Fibroblast of the conjunctiva (primary cell): ENCODE measurements around the gene UBD.

Source experiments
- DNase-seq: peaks from one replicate; pipeline ENCODE4 v3.0.0-alpha.2; 2010; ENCODE audit warnings: low read depth

The UBD gene

GRCh38 chr6:29559524-29560287 is at the start of gene UBD:
Gene UBD (minus strand): TSS chr6:29559732. CDS start chr6:29559701, 31 bp downstream.
- no peak for DNase-seq

DNA sequence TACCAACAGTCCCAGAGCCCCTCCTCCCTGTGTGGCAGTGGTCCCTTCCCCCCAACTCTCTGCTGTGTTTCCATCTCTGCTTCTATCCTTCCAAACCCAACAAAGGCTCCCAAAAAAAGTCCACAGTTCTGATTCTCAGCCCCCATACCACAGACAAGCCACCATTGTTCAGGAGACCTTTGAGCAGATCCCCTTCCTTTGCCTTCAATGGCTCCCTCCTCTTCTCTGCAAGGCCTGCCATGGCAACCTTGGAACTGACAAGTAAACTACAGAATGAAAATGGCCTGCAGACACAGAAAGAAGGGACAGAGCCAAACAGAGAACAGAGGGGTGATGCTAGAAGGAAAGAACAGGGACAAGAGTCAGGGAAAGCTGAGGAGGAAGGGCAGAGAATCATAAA is 48.6 kb upstream of the UBD start:
- DNase-seq = no peak

DNA sequence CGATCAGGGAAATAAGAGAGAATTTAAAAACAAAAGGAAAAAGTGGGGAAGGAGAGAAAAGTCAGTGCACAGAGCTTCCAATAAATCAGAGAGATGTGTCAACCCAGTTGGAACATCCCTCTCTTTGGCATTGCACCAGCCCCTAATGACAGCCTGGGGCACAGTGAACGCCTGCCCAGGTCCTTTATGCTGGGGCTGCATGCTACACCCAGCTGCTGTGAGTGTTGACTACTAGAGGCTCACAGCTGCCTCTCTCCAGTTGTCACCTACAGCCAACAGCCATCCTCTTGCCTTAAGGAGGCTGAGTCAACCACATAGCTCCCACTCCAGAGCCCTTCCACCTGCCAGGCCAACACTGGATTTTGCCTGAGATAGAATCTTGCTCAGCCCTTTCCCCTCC is 44.4 kb upstream of the UBD start:
- no peak for DNase-seq

- no peak for DNase-seq
These were observed 43.9 kb upstream of the UBD start for GRCh38 chr6:29603456-29603855.

DNA sequence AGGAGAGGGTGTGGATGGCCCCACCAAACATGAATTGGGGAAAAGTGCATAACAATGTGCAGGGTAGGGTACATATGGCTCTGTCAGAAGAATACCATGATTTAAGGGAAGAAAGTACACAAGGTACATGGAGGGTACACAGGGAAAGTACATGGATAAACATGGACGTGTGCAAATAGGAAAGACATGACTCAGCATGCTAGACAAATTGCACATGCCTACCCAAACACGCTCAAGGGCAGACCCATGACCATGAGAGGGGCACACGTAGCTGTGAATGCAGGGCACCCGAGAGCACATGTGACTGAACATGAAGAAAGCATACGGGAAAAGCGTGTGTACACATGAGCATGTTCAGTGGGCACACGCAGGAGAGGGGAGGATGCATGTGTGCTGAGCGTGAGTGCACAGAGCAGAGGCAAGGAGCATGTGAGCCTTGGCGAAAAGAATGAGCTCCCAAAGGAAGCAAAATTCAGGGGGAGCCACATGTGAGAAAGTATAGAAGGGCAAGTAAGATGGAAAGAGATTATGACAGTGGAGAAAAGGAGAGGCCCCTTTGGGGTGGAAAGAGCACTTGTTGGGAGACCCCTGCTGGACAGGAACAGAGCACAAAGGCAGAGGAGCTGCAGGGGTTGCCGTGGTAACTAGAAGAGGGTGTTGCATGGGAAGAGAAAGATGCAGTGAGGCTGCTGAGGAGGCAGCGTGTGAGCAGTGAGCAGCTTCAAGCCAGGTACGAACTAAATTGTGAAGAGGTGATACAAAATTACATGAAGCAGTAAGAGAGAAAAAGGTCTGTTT is 43.2 kb upstream of the UBD start:
- no peak for DNase-seq

DNA sequence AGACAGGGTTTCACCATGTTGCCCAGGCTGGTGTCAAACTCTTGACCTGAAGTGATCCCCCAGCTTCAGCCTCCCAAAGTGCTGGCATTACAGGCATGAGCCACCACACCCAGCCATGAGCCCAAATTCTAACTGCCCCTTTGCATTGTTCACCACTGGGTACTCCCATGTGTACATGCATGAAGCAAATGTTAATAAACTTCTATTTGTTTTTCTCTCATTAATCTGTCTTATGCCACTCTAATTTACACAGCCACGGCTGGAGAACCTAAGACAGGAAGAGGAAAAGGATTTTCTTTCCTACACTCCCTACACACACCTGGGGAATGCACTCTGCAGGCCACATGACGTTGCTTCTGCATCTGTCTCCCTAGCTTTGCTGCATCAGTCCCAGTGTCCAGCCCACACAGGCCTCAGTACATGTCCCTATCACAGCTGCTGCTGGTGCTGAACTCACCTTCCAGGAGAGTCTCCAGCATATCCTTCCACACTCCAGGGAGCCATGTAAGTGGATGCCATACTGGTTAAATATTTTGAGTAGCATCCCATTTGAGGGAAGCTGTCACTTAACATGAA is 38.7 kb upstream of the UBD start:
- DNase-seq = no peak

DNA sequence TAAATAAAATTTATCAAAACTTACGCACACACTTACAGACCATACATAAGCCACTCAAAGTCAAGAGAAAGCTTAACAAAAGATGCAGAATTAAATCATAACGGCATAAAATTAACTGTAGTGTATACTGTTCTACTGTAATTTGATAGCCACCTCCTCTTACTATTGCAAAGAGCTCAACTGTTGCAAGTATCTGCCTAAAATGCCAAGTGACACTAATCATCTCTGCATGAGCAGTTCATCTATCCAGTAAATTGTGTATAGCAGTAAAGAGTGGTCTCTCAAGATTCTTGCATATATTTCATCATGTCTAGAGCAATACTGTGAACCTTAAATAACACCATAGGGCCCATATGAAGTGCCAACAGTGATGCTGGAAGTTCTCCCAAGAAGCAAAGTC is 37.7 kb upstream of the UBD start:
- no peak for DNase-seq

- no peak for DNase-seq
These were observed 36.9 kb upstream of the UBD start for GRCh38 chr6:29596381-29596900.

GRCh38 chr6:29593199-29593855 is 33.8 kb upstream of the UBD start:
- DNase-seq = no peak

DNA sequence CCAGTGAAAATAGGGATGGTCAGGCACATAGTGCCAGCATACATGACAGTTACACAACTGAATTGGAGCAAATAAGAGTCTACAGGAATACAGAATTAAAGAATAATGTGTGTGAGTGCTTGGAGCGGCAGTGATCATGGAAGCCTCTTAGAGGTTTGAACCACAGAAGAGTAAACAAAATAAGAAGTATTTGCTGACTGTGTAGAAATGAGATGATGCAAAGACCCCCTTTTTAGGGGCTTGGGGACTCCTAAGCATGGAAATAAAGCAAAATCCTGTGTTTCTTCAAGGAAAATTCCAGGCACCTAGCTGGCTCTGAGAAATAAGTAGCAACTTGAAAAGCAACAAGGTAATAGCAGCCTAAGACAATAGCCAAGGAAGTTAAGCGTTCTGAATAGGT is 32.1 kb upstream of the UBD start:
- no peak for DNase-seq

DNA sequence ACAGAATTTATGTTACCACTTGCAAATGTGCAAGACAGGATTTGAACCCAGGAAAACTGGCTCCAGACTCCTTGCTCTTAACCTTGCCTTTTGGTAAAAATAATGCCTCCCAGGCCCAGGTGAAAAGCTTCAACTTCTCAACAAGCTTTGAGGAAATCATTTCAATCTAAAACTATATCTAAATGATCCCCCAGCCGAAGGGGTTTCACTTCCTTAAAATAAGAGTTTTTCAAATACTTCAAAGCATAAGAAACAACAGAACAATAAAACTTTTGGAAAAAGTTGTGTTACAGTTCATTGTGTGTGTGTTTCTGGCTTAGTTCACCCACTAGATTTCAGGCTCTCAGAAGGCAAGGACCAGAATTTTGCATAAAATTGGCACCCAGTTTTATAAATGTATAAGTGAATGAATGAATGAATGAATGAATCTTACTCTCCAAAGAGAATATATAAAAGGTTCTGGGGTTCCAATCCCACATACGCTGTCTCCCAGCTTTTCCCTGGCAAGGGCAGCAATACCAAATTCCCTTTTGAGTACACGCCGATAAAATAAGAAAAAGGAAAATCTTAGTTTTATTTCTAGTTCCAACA is 30.8 kb upstream of the UBD start:
- DNase-seq = no peak

GRCh38 chr6:29589423-29590048 is 30.0 kb upstream of the UBD start:
- peak; percentile 17 for DNase-seq

DNA sequence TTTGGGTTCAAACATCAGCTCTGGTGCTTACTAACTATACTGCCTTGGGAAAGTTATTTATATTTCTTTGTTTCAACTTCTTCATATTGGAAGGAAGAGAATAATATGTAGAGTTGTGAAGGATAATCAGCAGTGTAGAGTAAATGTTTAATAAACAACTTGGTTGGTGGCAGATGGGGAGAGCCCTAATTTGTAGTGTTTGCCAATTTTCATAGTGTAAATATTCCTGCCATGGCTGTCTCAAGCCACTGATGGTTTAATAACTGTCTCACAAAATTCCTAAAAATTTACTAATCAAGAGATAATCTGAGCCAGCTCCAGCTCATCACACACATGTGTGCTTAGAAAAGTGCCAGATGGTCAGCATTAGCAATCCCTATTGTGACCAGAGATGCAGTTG is 25.3 kb upstream of the UBD start, which contains the start of gene OR2H2:
OR2H2 (plus strand) TSS at position 301 of the 400 bp plus-strand sequence. CDS start 2,824 bp downstream, outside the sequence.
- no peak for DNase-seq

DNA sequence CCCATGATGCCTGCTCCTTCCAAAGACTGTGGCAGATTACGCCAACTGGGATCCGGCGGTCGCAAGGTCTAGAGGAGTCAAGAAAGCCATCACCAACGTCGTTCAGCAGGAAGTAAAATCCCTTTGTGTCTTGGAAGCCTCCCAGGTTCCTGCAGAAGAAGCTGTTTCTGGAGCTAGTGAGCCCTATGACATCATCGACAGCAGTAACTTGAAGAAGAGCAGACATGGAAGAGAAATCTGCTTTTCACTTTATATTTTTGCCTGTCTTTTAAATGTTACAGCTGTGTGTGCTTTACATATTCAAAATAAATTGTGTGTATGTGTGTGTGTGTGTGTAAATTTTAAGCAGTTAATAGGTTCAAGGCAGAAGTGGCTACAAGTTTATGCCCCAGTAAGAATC is 18.0 kb upstream of the UBD start:
- no peak for DNase-seq

- no peak for DNase-seq
These were observed 16.5 kb upstream of the UBD start for GRCh38 chr6:29576056-29576455.

DNA sequence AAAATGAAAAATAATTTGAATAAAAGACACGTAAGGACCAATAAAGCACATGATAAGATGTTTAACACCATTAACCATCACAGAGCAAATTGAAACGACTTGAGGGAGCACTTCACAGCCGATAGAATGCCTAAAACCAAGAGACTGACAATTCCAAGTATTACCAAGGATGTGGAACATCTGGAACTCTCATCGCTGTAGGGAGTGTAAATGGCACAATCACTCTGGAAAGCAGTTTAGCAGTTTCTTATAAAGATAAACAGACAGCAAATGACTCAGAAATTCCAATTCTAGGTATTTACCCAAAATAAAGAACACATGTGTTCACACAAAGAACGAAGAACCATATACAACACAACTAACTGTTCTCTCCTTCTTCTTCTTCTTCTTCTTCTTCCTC is 8.5 kb upstream of the UBD start:
- peak; percentile 8 for DNase-seq

- no peak for DNase-seq
These were observed 8.0 kb upstream of the UBD start for GRCh38 chr6:29567541-29567940.

GRCh38 chr6:29566856-29567255 is 7.3 kb upstream of the UBD start:
- no peak for DNase-seq

DNA sequence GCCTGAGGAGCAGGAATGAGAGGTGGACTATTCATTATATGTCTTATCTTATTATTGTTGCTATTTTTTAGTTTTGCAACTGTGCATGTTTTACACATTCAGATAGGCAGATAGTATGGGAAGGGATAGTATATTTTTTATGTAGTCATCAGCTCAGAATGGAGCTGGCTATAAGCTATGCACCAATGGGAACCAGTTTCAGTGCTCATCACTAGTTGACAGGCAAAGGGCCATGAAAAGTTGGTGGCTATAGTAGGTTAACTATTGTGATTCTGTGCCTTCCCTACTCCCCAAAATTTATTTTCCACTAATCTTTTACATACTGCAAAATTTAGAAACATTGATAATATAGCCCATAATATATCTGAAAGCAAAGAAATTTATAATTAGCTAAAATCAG is 5.3 kb upstream of the UBD start:
- no peak for DNase-seq

DNA sequence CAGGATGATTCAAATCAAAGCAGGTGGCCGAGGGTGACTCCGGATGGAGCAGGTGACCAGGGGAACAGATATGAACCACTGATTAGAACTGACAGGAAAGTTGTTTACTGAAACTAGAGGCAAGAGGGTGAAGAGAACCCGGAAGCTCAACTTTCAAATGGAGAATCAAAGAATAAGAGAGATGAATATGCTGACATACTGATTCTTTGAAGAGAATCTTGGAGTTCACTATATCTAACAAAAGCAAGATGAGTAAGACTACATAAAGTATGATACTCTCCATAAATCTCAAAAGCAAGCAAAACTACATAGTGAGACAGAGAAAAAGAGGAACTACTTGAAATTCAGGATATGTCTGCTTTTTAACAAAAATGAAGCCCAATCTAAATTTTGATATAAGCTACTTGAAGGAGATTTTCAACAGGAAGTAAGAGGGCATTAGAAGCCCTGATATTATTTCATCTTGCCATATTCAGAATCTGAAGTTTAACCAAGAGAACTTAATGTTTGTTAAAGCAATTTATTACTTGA is 4.0 kb upstream of the UBD start:
- no peak for DNase-seq

DNA sequence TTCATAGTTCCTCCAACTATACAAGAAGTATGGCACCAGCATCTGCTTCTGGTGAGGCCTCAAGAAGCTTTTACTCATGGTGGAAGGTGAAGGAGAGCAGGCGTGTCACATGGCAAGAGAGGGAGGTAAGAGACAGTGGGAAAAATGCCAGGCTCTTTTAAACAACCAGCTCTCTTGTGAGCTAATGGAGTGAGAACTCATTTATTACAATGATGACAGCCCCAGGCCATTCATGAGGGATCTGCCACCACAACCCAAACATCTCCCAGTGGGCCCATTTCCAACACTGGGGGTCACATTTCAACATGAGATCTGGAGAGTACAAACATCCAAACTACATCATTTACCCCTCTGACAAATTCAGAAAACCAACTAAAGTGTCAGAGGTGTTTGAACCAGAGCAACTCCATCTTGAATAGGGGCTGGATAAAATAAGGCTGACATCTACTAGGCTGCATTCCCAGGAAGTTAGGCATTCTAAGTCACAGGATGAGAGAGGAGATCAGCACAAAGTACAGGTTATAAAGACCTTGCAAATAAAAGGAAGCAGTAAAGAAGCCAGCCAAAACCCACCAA is 2.2 kb upstream of the UBD start:
- DNase-seq = no peak
